Measurements from ENCODE around the gene MGMT.

GRCh38 chr10:129553928-129554327, 86.9 kb downstream of the MGMT start:
- TF ChIP-seq CTCF (IDR thresholded peaks at IDR 0.05) (no peak), POLR2A (IDR thresholded peaks at IDR 0.05) (no peak), POLR2AphosphoS5 (IDR thresholded peaks at IDR 0.05) (no peak)
